Activated CD8-positive, alpha-beta memory T cell treated with anti-CD3 and anti-CD28 coated beads for 4 hours (primary cell): ENCODE data around the gene PRKG1.

Source experiments
- DNase-seq, 2 donors: peaks; one replicate each; pipeline ENCODE4 v3.0.0-alpha.2; 2020; ENCODE audit warnings: low read depth in 2 of 2

Gene PRKG1

DNA sequence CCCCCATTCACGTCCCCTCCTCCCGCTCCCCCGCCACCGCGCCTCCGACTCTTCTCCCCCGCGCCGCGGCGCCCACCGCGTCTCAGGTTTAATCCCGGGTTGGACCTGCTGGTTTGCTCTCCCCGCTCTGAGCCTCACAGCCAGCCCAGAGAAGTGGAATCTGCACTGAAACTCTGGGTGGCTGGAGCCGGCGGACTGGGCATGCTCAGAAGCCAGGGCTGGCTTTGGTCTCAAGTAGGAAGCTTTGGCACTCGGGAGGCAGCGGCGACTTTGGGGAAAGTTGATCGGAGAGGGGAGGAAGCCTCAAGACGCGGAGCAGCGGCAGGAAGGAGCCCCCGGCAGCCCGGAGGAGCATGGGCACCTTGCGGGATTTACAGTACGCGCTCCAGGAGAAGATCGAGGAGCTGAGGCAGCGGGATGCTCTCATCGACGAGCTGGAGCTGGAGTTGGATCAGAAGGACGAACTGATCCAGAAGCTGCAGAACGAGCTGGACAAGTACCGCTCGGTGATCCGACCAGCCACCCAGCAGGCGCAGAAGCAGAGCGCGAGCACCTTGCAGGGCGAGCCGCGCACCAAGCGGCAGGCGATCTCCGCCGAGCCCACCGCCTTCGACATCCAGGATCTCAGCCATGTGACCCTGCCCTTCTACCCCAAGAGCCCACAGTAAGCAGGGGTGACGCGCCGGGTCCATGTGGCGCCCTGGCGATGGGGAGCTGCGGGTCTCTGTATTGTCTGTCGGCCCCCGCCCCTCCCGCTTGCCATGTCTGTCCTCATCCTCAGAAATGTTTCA lies at the start of gene PRKG1:
Gene PRKG1 (plus strand): TSS at position 250 of the 791 bp plus-strand sequence.
- DNase-seq = no peak

DNA sequence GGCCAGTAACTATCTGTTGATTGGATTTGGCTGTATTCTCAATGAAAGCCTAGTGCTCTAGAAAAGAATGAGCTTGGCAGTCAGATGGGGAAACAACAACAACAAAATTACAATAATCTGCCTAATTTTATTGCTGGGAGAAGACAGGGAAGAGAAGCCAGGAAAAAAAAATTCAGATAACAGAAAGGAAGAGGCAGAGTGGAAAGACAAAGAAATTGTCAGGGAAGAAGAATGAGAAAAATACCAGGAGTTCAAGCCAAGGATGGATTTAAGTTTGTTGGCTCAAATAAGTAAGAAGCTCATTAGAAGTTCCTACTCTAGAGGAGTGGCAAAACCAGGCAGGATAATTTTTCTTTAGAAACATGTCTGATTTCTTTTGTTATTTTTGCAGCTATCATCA lies 45.9 kb upstream of the PRKG1 start:
- no peak for DNase-seq

DNA sequence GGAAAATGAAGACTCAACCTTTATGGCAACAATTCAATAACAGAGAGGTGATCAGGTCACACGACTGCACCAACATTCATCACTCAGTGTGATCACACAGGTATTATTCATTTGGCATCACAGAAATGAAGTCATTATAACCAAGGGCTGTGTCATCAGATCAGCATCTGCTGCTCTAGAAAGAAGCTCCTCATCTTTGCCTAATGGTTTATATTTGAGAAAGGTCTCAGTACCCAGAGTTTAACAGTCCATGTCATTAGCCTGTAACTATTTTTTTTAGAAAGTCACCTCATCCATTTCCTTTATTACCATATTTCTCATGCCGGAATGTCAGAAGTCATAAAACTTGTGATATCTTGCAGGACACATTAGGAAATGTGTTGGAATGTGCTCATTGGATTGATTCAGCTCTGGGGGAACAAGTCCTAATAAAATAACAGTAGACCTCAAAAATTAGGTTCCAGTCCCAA lies 45.1 kb upstream of the PRKG1 start:
- DNase-seq = no peak

DNA sequence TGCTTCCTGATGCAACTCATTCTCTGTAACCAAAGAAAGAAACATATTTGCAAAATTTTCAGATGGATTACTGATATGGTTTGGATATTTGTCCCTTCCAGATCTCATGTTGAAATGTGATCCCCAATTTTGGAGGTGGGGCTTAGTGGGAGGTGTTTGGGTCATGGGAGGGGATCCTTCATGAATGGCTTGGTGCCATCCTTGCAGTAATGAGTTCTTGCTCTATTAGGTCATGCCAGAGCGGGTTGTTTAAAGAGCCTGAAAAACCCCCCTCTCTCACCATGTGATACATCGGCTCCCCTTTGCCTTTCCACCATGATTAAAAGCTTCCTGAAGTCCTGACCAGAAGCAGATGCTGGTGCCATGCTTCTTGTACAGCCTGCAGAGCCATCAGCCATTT lies 43.8 kb upstream of the PRKG1 start:
- no peak for DNase-seq

DNA sequence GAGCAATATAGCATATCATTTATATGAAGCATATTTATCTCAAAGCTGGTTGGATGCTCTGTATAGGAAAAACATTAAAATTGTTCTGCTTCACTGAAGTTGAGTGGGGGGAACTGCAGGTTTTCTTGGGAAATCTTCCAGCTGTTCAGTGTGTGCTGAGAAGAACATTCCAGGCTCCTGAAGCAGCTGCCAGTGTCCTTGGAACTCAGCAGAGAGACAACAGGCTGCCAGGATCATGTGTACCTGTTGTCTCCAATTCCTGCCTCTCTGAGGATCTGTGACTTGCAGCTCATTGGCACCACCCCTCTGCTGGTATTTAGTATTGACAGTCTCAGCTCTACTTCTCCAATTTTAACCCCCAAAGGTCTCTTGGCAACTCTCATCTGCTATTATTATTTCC lies 42.3 kb upstream of the PRKG1 start:
- no peak for DNase-seq

DNA sequence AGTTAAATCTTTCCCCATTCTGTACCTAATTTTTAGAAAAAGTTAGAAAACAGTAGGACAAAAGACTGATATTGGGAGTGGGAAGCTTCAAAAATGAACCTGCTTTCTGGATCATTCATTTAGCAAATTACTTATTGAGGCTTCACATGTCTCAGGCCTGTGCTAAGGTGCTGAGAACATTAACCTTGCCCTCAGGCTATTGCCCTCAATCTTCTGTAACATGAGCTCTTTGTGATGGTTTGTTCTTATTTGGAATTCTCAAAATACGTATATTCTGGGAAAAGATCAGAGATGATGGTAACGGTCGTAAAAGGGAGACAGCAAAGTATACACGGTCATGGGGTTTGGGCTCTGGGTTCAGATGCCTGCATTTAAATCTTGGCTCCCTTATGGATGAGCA lies 39.5 kb upstream of the PRKG1 start:
- no peak for DNase-seq

DNA sequence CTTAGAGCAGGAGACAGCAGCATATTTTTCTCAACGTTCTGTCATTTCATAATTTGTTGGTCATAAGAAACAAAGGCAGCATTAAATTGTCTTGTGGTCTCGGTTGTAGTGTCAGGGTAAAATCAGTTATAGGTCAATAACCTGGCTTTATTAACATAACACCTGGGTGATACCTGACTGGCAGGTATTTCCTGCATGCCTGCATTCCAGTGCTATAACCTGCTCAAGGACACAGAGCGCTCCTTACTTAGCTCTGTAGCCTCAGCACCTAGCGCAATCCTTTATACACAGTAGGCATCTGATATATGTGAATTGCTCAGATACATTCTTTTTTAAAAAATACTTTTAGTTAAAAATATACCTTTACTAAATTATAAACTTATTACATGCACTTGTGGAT lies 38.9 kb upstream of the PRKG1 start:
- DNase-seq = no peak

DNA sequence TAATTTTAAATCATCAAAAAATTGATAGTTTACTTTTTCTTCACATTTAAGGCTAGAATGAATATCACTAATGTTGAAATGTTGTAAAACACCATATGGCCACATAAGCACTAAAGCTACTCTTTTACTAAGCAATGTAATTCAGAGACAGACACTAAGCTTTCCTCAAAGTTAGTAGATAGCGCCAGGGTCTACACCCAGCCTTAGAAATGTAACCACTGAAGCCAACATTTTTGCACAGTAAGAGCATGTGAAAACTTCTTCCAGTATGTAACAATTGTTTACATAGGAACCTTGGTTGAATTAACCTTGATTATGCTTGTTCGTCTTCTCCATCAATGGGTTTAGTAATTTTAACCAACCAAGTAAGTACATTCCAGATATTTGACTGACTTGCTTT lies 28.4 kb upstream of the PRKG1 start:
- no peak for DNase-seq

DNA sequence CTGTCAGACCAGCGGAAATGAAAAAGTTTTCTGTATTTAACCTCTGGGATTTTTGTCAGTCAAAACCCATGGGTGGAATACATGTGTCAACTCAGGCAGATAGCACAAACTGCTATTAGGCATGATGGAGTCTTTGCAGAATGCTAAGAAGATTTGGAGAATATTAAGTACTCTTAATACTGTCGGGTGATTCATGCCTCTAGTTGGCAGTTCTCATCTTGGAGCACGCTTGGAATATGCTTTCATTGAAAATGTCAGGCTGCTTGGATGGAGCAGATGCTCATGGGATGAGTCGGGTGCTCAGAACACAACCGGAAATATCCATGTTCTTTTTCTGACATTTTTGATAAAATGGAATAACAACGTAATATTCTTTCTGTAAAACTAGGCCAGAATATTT lies 27.6 kb upstream of the PRKG1 start:
- no peak for DNase-seq

DNA sequence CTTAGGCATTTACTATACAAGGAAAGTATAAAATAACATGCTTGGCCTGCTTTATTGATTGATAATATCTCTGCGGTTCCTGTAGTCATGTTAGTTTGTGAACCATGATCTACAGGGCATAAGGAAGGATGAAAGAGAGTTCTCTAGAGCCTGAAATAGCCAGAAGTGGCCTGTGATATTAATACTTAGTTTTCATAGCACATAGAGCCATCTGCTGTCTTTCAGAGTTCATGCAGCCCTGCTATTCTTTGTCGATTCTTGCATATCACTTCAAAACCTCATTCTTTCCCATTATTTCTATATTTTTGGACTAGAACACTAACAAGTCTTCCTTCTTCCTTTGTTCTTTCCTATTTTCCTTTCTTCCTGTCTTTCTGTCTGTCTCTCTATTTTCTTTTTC lies 26.4 kb upstream of the PRKG1 start:
- DNase-seq = no peak

DNA sequence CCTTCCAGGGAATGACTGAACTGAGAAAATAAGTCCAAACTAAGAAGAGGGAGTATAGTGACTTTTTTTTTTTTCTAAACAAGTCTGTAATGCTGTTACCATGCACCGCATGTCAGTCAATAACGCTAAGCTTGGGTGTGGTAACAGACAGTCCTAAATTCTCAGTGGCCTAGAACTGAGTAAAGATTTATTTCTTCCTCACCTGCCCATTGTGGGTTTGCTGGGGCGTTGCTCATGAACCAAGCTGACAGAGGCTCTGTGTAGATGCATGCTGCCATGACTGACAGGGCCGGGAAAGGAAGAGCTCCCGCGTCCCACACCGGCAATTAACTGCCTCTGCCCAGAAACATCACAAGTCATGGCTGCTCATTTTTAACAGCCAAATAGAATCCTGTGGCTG lies 25.5 kb upstream of the PRKG1 start:
- DNase-seq = no peak

DNA sequence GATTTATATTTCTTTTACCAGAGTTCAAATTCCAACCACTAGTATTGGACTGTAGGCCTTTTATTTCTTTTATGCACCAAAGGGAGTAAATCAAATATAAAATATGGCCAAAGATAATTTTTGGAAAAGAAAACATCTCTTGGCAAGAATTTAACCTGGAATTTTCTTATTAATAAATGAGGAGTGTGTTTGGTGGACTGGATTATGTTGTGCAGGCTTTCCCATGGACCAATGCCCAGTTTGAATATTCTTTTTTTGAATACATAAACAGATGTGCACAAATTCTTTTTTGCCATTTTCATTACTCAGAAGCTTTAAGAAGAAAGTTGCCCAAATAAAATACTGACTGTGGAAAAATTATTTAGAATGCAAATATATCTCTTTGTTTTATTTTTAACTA lies 22.1 kb upstream of the PRKG1 start:
- no peak for DNase-seq

DNA sequence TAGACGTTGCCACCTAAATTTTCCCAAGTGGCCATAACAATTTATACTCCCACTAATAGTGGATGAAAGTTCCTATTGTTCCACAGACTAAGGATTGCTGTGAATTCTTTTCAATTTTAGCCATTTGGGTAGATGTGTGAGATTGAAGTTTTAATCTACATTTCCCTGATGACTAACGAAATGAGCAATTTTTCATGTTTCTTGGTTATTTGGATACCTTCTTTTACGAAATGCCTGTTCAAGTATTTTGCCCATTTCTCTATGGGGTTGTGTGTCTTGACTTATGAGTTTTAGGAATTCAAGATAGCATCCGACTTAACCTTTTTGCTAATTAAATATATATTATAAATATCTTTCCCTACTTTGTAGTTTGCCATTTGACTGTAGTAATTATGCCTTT lies 16.4 kb upstream of the PRKG1 start:
- no peak for DNase-seq

DNA sequence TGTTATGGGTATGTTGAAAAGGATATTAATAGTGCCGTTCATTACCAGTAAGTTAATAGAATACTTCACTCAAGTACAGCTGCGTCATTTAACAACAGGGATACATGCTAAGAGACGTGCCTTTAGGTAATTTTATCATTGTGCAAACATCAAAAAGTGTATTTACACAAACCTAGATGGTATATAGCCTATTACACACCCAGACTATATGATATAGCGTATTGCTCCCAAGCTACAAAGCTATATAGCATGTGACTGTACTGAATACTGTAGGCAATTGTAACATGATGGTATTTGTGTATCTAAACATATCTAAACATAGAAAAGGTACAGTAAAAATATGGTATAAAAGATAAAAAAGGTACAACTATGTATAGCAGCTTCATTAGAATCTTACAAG lies 11.1 kb upstream of the PRKG1 start:
- DNase-seq = no peak

DNA sequence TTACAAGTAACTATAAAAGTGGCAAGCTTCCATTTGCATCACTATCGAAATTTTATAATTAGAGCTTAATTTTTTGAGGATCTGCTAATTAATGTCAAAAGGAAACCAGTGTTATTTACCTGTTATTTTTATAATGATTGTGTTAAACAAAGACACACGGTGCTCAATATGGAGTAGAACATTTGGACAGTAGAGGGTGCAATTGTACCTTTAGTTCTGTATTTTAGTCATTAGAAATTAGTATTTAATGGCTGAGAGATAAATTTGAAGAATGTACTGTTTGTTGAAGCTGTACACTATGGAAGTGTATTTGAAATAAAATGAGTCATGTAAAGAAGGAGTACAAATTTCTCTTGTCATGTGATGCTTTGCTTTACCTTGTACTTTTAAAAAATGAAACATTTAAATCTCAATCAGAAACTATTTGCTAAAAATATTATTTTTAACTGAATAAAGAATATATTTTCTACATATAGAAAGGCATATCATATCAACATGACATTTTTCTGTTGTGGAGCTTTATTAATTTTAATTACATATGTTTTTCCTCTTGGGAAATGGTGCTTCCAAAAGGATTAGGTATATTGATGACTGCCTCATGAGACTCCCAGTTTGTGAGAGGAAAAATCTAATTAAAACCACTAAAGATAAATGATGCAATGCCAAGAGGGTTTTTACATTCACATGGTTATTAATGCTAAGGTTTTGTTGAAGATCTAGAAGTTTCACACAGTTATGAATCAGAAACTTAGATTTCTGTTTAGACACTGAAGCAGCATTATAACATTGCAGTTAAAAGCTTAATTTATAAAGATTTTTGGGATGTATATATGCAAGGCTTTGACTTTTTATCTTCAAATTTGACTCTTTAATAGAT lies 10.4 kb upstream of the PRKG1 start:
- DNase-seq = no peak

DNA sequence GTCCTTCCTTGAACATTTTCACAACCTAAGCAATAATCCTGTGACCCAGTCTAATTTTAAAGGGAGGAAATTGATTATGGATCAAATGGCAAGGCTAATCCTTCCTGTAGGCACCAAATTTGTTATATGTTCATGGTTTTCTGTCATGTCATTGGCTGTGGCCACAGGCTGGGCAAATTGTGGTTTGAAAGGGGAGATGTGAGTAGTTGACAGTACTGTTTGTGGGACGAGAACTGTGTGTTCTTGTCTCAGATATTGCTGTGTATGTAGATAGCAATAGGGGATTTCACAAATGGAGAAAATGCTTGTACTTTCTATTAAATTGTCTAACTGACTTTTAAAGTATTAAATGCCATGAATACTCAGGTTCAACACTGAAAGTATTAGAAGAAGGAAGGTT lies 8.1 kb upstream of the PRKG1 start:
- no peak for DNase-seq

DNA sequence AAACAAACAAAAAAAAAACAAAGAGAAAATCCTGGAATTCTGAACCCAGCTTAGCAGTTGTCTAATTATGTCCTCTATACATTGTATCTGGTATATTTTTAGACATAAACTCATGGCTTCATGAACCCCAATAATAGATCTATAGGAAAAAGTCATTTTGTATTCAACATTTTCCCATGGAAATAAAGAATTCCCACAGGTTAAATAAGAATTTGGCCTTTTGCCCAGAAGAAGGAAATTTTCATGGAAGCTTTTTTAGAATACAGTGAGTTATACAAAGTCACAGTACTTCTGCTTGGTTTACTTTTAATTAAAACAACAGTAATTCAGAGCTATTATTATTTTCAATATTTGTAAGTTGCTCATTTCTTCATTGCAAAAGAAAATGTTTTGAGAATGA lies 2.1 kb upstream of the PRKG1 start:
- no peak for DNase-seq

DNA sequence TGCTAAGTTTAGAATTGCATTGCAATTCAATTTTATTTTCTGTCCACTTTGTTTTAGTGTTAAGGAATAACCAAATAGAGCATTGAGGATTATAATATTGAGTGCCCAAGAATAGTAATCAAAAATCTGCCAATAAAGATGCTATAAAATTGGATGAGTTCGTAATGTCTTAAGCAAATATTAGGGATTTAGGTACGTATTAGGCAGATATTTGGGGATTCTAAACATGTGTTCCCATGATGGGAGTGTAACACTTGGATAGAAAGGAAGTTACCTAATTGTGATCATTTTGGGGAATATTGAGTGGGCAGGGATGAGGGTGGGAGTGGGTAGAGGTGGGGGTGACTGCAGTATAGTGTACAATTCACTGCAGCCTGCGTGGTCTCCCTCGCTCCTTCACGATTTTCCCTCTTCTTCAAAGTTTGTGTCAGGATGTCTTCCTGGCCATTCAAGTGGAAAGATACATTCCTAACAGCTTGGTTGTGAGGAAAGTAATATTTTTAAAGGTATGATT lies 1.3 kb upstream of the PRKG1 start:
- DNase-seq = no peak

DNA sequence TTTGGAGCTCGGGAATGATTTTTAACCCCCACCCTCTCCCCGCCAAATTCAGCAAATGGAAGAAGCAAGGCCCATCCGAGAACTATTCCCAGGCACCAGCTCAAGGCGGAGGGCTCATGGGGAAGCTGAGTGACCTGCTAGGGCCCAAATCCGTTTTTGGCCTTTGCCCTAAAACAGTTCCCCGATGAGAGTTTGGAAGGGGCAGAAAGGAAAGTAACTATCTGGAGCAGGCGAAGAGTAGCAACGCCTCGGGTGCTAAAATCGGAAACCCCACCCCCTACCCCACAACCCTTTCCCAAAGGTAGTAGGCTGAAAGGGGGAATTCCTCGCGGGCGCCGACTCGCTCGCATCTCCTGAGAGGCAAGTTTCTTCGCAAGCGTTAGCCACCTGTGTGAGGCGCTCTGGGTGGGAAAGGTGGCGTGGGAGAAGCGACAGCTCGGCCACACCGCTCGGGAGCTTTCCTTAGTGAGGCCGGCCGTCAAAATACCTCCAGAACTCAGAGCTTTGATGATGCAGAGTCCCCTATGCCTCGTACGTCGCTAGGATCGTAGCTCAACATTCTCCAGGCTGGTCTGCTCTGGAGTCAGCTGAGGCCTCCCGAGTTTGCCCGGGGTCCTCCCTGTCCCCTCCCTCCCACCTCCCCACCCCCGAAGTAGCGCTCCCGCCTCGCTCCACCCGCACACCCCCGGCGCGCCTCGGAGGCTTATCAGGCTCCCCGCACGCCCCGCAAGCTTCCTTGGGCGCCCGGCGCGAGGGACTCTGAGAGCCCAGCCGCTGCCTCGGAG lies 642 bp upstream of the PRKG1 start:
- DNase-seq = no peak

DNA sequence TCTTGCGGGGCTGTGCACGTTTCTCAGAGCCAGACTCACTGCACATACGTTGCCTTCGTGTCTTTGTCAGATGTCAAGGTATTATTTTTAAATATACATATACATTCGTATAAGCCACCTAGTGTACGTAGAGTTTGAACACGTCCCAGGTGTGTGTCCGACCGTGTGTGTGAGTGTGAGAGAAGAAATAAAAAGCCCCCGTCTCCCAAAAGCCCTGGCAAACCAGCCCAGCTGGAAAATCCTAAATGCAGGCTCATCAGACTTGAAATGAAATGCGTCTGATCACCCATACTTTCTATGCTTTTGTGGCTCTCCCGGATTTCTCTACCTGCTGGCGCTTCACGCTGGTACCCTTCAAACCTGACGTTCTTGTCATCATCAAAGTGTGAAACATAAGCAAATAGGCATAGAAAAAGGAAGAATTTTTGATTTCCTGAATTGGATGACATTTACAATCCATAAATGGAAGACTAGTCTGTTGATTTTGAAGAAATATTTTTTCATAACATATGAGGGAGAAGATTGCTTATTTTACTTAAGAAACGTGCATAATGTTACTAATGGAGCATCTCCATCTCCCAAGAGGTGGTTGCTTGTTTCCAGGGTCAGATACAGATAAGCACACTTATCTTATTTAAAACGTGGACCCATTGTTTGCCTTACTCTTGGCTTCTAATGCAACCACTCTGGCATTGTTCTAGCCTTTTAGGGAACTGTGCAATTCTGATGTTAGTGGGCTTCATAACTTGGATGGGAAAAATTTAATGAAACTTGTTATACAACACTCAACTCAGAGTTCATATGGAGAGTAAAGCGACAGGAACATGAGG lies 971 bp downstream of the PRKG1 start:
- DNase-seq = no peak

DNA sequence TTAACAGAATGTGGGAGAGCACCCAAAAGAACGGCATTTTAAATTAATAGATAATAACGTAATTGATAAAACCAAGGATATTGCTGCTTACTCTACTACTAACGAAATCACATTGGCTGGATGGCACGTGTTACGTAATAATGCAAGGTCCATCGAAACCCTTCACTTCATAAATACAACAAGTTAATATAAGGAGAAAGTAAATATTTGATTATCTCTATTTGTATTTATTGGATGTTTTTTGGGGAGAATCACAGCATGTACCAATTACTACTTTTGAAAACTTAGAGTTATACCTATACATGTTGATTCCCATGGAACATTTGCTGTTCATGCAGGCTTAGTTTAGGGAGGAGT lies 1.6 kb downstream of the PRKG1 start:
- DNase-seq = no peak
